ENCODE measurements around the gene DAO.

Gene DAO

DNA sequence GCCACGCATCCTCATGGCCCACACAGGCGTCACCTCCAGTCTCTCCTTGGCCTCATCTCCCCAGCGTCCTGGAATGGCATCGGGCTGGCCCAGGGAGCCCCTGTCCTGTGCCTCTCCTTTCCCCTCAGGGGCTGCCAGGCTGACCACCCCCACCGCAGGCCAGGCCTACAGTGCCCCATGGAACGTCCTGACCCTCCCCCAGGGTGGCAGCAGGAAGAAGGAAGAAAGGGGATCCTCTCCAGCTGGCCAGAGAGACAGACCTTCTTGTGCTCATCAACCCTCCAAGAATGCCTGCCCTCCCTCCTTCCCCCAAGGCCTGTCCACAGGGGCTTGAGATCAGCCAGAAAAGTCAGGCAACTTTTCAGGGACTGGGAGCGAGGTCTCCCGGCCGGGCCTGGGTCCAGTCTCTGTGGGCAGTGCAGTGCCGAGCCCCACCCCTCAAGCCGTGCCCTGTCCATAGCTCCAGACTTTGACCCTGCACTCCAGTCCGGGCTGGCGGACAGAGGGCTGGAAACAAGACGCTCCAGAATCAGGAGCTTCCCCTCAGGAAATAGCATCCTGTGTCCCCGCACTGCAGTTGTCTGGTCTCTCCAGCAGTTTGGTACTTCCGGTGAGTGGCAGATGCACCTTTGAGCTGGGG is at the start of gene DAO:
Gene DAO (plus strand): TSS at position 478 of the 640 bp plus-strand sequence. CDS start 4,915 bp downstream, outside the sequence.
- ChIA-PET CTCF (interaction anchor here (1.0 to 1.4 kb wide), 3 partner anchors 12 to 213 kb away, joined by 3 to 6 read pairs (median 3); partner anchors contain the start of gene ALKBH2), POLR2A (no interaction called here)
- TF ChIP-seq, protein P1, sequence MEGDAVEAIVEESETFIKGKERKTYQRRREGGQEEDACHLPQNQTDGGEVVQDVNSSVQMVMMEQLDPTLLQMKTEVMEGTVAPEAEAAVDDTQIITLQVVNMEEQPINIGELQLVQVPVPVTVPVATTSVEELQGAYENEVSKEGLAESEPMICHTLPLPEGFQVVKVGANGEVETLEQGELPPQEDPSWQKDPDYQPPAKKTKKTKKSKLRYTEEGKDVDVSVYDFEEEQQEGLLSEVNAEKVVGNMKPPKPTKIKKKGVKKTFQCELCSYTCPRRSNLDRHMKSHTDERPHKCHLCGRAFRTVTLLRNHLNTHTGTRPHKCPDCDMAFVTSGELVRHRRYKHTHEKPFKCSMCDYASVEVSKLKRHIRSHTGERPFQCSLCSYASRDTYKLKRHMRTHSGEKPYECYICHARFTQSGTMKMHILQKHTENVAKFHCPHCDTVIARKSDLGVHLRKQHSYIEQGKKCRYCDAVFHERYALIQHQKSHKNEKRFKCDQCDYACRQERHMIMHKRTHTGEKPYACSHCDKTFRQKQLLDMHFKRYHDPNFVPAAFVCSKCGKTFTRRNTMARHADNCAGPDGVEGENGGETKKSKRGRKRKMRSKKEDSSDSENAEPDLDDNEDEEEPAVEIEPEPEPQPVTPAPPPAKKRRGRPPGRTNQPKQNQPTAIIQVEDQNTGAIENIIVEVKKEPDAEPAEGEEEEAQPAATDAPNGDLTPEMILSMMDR (IDR thresholded peaks at IDR 0.05; ENCODE audit: control extremely low read depth, extremely low read depth, low read depth, missing control alignments): no peak

DNA sequence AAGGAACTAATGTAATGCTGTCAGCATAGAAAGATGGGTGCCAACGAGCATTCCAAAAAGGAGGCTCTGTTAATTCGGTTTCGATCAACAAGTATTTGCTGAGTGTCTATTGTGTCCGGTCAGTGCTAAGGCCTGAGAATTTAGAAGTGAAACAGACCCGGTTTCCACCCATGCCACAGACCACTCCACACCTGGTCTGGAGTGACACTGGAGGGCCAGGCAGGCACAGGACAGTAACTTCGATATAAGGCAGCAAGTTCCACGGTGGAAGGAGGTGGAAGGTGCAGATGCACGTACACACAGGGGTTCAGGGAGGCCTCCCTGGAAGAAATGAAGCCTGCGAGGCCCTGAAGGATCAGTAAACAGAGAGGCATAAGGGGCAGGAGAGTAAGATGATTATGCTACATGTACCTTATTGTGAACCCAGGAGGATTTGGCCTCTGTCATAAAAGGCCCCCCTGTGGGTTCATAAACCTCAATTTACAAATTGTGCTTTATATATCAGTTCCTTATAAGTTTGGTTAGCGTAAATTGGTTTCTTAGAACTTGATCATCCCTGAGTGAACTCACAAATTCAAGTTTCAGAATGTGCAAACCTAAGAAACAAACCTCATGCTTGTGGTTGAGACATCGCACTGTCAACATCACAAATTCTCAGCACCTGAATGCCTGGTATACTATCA is 48.4 kb upstream of the DAO start:
- POLR2A ChIA-PET: interaction anchor here (0.5 kb wide), 1 partner anchor 13 kb away, joined by 5 read pairs; no protein-coding TSS in a partner anchor
- peak; percentile 56 for DNase-seq (ENCODE audit: extremely low spot score)
- TF ChIP-seq, protein P1 (IDR thresholded peaks at IDR 0.05; ENCODE audit: control extremely low read depth, extremely low read depth, low read depth, missing control alignments): no peak
- CTCF ChIA-PET: interaction anchor here (1.1 to 1.5 kb wide), 4 partner anchors 10 to 119 kb away, joined by 3 to 5 read pairs (median 4); no protein-coding TSS in a partner anchor

More for the DNA sequence above, at the start of gene DAO:
- no peak for DNase-seq (ENCODE audit: extremely low spot score)

DNA sequence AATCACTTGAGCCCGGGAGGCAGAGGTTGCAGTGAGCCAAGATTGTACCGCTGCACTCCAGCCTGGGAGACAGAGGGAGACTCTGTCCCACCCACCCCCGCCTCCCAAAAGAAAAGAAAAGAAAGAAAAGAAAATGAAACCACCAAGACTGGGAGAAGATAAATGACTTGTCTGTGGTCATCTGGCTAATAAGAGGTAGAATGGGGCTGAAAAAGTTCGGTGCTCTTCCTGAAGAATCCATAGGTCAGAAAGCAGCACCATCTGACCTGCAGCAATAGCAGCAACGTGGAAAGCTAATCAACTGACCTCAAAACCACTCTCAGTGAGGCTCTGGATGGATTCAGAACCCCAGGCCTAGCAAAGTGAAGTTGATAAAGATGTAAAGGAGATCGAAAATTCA is 47.7 kb upstream of the DAO start:
- POLR2A ChIA-PET: interaction anchor here (0.7 kb wide), 1 partner anchor 18 kb away, joined by 5 read pairs; no protein-coding TSS in a partner anchor
- TF ChIP-seq, protein P1 (IDR thresholded peaks at IDR 0.05; ENCODE audit: control extremely low read depth, extremely low read depth, low read depth, missing control alignments): no peak
- no peak for DNase-seq (ENCODE audit: extremely low spot score)
- CTCF ChIA-PET: interaction anchor here (1.1 to 1.5 kb wide), 6 partner anchors 10 to 214 kb away, joined by 3 to 5 read pairs (median 4); no protein-coding TSS in a partner anchor

DNA sequence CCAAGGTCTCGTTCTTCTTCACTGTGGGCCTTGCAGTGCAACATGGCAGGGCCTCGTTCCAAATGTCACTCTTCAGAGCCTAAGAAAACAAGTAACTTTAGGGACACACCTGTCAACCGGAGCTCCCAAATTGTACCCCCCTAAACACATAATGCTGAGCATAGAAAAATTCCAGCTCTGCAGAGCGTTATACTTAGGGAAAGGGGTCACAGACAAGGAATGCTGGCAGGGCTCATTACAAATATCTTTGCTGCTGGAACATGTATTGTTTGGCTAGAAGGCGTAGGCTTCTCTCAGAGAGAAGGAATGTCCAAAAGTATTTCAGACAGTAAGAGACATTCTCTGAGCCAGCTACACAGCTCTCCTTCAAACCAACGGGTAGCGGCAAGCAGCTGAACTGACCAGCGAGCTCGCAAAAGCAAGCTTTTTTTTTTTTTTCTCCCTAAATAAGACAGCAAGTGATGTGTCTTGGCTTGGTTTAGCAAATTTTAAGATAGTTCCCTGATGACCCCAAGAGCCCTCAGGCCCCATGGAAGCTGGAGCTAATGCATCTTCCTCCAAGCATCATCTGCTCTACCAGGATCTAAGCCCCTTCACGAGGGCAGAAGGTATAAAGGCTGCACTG is 47.0 kb upstream of the DAO start:
- DNase-seq (ENCODE audit: extremely low spot score): no peak
- TF ChIP-seq, protein P1 (IDR thresholded peaks at IDR 0.05; ENCODE audit: control extremely low read depth, extremely low read depth, low read depth, missing control alignments): no peak
- CTCF ChIA-PET: interaction anchor here (0.7 to 1.7 kb wide), 9 partner anchors 9 to 215 kb away, joined by 3 to 5 read pairs (median 4); no protein-coding TSS in a partner anchor
- POLR2A ChIA-PET: interaction anchor here (0.6 to 0.7 kb wide), 2 partner anchors 17 to 36 kb away, joined by 4 to 5 read pairs; no protein-coding TSS in a partner anchor

DNA sequence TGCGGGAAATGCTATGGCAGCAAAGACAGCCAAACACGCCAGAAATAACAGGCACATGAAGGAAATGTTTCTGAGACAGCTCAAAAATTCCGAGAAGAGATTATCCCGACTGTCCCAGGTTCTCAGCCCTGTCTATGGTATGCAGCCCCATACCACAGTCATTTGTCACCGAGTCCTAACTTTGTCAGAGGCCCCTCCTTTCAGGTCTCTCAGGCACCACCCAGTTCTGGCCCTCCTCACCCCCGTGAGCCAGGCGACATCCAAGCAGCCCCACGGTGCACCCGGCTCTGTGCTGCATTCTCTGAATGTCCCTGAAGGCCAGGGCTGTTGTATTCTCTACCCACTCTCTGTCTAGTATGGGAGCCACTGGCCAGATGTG is 46.5 kb upstream of the DAO start:
- no peak for DNase-seq (ENCODE audit: extremely low spot score)
- ChIA-PET CTCF (interaction anchor here (0.7 to 1.7 kb wide), 5 partner anchors 15 to 215 kb away, joined by 3 to 5 read pairs (median 4); no protein-coding TSS in a partner anchor), POLR2A (no interaction called here)
- TF ChIP-seq, protein P1 (IDR thresholded peaks at IDR 0.05; ENCODE audit: control extremely low read depth, extremely low read depth, low read depth, missing control alignments): no peak
